ENCODE measurements around the gene MYL2. TPM values are rescaled to one million over a fixed set of nuclear protein-coding genes. Genes with fewer than 3 reads are reported as not detected.
"Not testable (repeated sequence)": the region's sequence is repeated elsewhere in the genome, so short reads cannot be mapped to it uniquely, and the experiment has no call there.

The MYL2 gene
- total RNA-seq (0.42 TPM), polyA plus RNA-seq (5.3 TPM)
- long read RNA-seq, donor 1: 0 reads
- long read RNA-seq, donor 2: 0 reads
- long read RNA-seq, donor 3, partial matches to known transcripts: 0 of 2 reads
- long read RNA-seq, donor 3, other reads (novel, unspliced or antisense): 0 of 2 reads
- long read RNA-seq, donor 4: 0 reads
- long read RNA-seq, donor 5: 0 reads
- long read RNA-seq, donor 6: 0 reads
- long read RNA-seq, donor 7, partial matches to known transcripts: 0 of 4 reads
- long read RNA-seq, donor 7, other reads (novel, unspliced or antisense): 0 of 4 reads
- long read RNA-seq, donor 8, partial matches to known transcripts: 0 of 1 reads
- long read RNA-seq, donor 8, other reads (novel, unspliced or antisense): 0 of 1 reads
- long read RNA-seq, donor 9, partial matches to known transcripts: 0 of 1 reads
- long read RNA-seq, donor 9, other reads (novel, unspliced or antisense): 0 of 1 reads
- long read RNA-seq, donor 10: 0 reads

GRCh38 chr12:110920324-110920910 lies at the start of gene MYL2:
MYL2 (minus strand) TSS chr12:110920579; CDS start chr12:110920529, 50 bp downstream.
- Histone ChIP-seq H3K9me3 (ENCODE audit: control insufficient read depth in 2 of 2, insufficient read depth in 1 of 2, low read length in 1 of 2) (no peaks in the 10 kb centered on the region), H3K27me3 (ENCODE audit: control insufficient read depth in 2 of 2, insufficient read depth in 1 of 2, low read length in 1 of 2) (peaks cover 0 to 13% of the 10 kb centered on the region in 2 donors), H3K27ac (ENCODE audit: low read depth in 1 of 2, low read length in 1 of 2) (no peak within 1 kb of the TSS), H3K4me1 (ENCODE audit: control insufficient read depth in 2 of 2, insufficient read depth in 2 of 2, low read length in 2 of 2) (no peaks in the 10 kb centered on the region), H3K4me3 (ENCODE audit: low read length in 2 of 2) (no peak within 1 kb of the TSS), H3K36me3 (ENCODE audit: control insufficient read depth in 2 of 2, insufficient read depth in 2 of 2, low read length in 1 of 2) (no peaks in the 10 kb centered on the region)
- WGBS: 85% methylated on average over 22 of the region's 22 CpGs
- DNase-seq (ENCODE audit: low read depth in 6 of 9, low spot score in 9 of 9): no peak

GRCh38 chr12:110966081-110966760 lies 45.8 kb upstream of the MYL2 start:
- Histone ChIP-seq H3K36me3 (ENCODE audit: control insufficient read depth in 2 of 2, insufficient read depth in 2 of 2, low read length in 1 of 2) (no peaks in the 10 kb centered on the region), H3K4me3 (ENCODE audit: low read length in 2 of 2) (no peak overlapping the region), H3K27me3 (ENCODE audit: control insufficient read depth in 2 of 2, insufficient read depth in 1 of 2, low read length in 1 of 2) (peaks cover 0 to 4% of the 10 kb centered on the region in 2 donors), H3K9me3 (ENCODE audit: control insufficient read depth in 2 of 2, insufficient read depth in 1 of 2, low read length in 1 of 2) (no peaks in the 10 kb centered on the region), H3K4me1 (ENCODE audit: control insufficient read depth in 2 of 2, insufficient read depth in 2 of 2, low read length in 2 of 2) (no peaks in the 10 kb centered on the region), H3K27ac (ENCODE audit: low read depth in 1 of 2, low read length in 1 of 2) (no peak overlapping the region)
- WGBS: 95% methylated on average over 23 of the region's 23 CpGs
- DNase-seq (ENCODE audit: low read depth in 6 of 9, low spot score in 9 of 9): no peak

GRCh38 chr12:110965574-110965973 lies 45.2 kb upstream of the MYL2 start:
- DNase-seq (ENCODE audit: low read depth in 6 of 9, low spot score in 9 of 9): no peak
- no peaks in the 10 kb centered on the region for H3K36me3 ChIP-seq (ENCODE audit: control insufficient read depth in 2 of 2, insufficient read depth in 2 of 2, low read length in 1 of 2)
- no peaks in the 10 kb centered on the region for H3K4me1 ChIP-seq (ENCODE audit: control insufficient read depth in 2 of 2, insufficient read depth in 2 of 2, low read length in 2 of 2)
- peaks cover 0 to 4% of the 10 kb centered on the region in 2 donors for H3K27me3 ChIP-seq (ENCODE audit: control insufficient read depth in 2 of 2, insufficient read depth in 1 of 2, low read length in 1 of 2)
- no peaks in the 10 kb centered on the region for H3K9me3 ChIP-seq (ENCODE audit: control insufficient read depth in 2 of 2, insufficient read depth in 1 of 2, low read length in 1 of 2)
- H3K4me3 ChIP-seq (ENCODE audit: low read length in 2 of 2): no peak overlapping the region
- WGBS: 78% methylated on average over 12 of the region's 12 CpGs
- H3K27ac ChIP-seq (ENCODE audit: low read depth in 1 of 2, low read length in 1 of 2): no peak overlapping the region

GRCh38 chr12:110960795-110961194 lies 40.4 kb upstream of the MYL2 start:
- Histone ChIP-seq H3K27ac (ENCODE audit: low read depth in 1 of 2, low read length in 1 of 2) (no peak overlapping the region), H3K36me3 (ENCODE audit: control insufficient read depth in 2 of 2, insufficient read depth in 2 of 2, low read length in 1 of 2) (no peaks in the 10 kb centered on the region), H3K9me3 (ENCODE audit: control insufficient read depth in 2 of 2, insufficient read depth in 1 of 2, low read length in 1 of 2) (no peaks in the 10 kb centered on the region), H3K4me1 (ENCODE audit: control insufficient read depth in 2 of 2, insufficient read depth in 2 of 2, low read length in 2 of 2) (no peaks in the 10 kb centered on the region), H3K27me3 (ENCODE audit: control insufficient read depth in 2 of 2, insufficient read depth in 1 of 2, low read length in 1 of 2) (peaks cover 0 to 2% of the 10 kb centered on the region in 2 donors), H3K4me3 (ENCODE audit: low read length in 2 of 2) (no peak overlapping the region)
- 94% methylated on average over 2 of the region's 2 CpGs for WGBS
- no peak for DNase-seq (ENCODE audit: low read depth in 6 of 9, low spot score in 9 of 9)

GRCh38 chr12:110957652-110958051 lies 37.3 kb upstream of the MYL2 start:
- no peaks in the 10 kb centered on the region for H3K36me3 ChIP-seq (ENCODE audit: control insufficient read depth in 2 of 2, insufficient read depth in 2 of 2, low read length in 1 of 2)
- H3K4me3 ChIP-seq (ENCODE audit: low read length in 2 of 2): no peak overlapping the region
- no peak overlapping the region for H3K27ac ChIP-seq (ENCODE audit: low read depth in 1 of 2, low read length in 1 of 2)
- no peaks in the 10 kb centered on the region for H3K4me1 ChIP-seq (ENCODE audit: control insufficient read depth in 2 of 2, insufficient read depth in 2 of 2, low read length in 2 of 2)
- no peaks in the 10 kb centered on the region for H3K9me3 ChIP-seq (ENCODE audit: control insufficient read depth in 2 of 2, insufficient read depth in 1 of 2, low read length in 1 of 2)
- WGBS: 94% methylated on average over 9 of the region's 9 CpGs
- H3K27me3 ChIP-seq (ENCODE audit: control insufficient read depth in 2 of 2, insufficient read depth in 1 of 2, low read length in 1 of 2): peaks cover 0 to 2% of the 10 kb centered on the region in 2 donors
- DNase-seq (ENCODE audit: low read depth in 6 of 9, low spot score in 9 of 9): no peak

GRCh38 chr12:110957159-110957558 lies 36.8 kb upstream of the MYL2 start:
- no peak overlapping the region for H3K4me3 ChIP-seq (ENCODE audit: low read length in 2 of 2)
- H3K36me3 ChIP-seq (ENCODE audit: control insufficient read depth in 2 of 2, insufficient read depth in 2 of 2, low read length in 1 of 2): no peaks in the 10 kb centered on the region
- no peaks in the 10 kb centered on the region for H3K9me3 ChIP-seq (ENCODE audit: control insufficient read depth in 2 of 2, insufficient read depth in 1 of 2, low read length in 1 of 2)
- H3K4me1 ChIP-seq (ENCODE audit: control insufficient read depth in 2 of 2, insufficient read depth in 2 of 2, low read length in 2 of 2): no peaks in the 10 kb centered on the region
- WGBS: 96% methylated on average over 10 of the region's 10 CpGs
- DNase-seq (ENCODE audit: low read depth in 6 of 9, low spot score in 9 of 9): no peak
- H3K27ac ChIP-seq (ENCODE audit: low read depth in 1 of 2, low read length in 1 of 2): no peak overlapping the region
- peaks cover 0 to 2% of the 10 kb centered on the region in 2 donors for H3K27me3 ChIP-seq (ENCODE audit: control insufficient read depth in 2 of 2, insufficient read depth in 1 of 2, low read length in 1 of 2)

- not testable (repeated sequence) for H3K27ac ChIP-seq (ENCODE audit: low read depth in 1 of 2, low read length in 1 of 2); H3K36me3 ChIP-seq (ENCODE audit: control insufficient read depth in 2 of 2, insufficient read depth in 2 of 2, low read length in 1 of 2); DNase-seq (ENCODE audit: low read depth in 6 of 9, low spot score in 9 of 9); H3K4me3 ChIP-seq (ENCODE audit: low read length in 2 of 2); H3K4me1 ChIP-seq (ENCODE audit: control insufficient read depth in 2 of 2, insufficient read depth in 2 of 2, low read length in 2 of 2); H3K27me3 ChIP-seq (ENCODE audit: control insufficient read depth in 2 of 2, insufficient read depth in 1 of 2, low read length in 1 of 2); H3K9me3 ChIP-seq (ENCODE audit: control insufficient read depth in 2 of 2, insufficient read depth in 1 of 2, low read length in 1 of 2)
- 98% methylated on average over 27 of the region's 31 CpGs for WGBS
Observed at GRCh38 chr12:110950867-110951266, 30.5 kb upstream of the MYL2 start.

GRCh38 chr12:110950466-110950865 lies 30.1 kb upstream of the MYL2 start:
- not testable (repeated sequence) for H3K4me3 ChIP-seq (ENCODE audit: low read length in 2 of 2); DNase-seq (ENCODE audit: low read depth in 6 of 9, low spot score in 9 of 9); H3K27ac ChIP-seq (ENCODE audit: low read depth in 1 of 2, low read length in 1 of 2); H3K36me3 ChIP-seq (ENCODE audit: control insufficient read depth in 2 of 2, insufficient read depth in 2 of 2, low read length in 1 of 2); H3K9me3 ChIP-seq (ENCODE audit: control insufficient read depth in 2 of 2, insufficient read depth in 1 of 2, low read length in 1 of 2); H3K4me1 ChIP-seq (ENCODE audit: control insufficient read depth in 2 of 2, insufficient read depth in 2 of 2, low read length in 2 of 2); H3K27me3 ChIP-seq (ENCODE audit: control insufficient read depth in 2 of 2, insufficient read depth in 1 of 2, low read length in 1 of 2)
- 97% methylated on average over 28 of the region's 31 CpGs for WGBS

GRCh38 chr12:110948041-110948440 lies 27.7 kb upstream of the MYL2 start:
- 85% methylated on average over 2 of the region's 2 CpGs for WGBS
- H3K27me3 ChIP-seq (ENCODE audit: control insufficient read depth in 2 of 2, insufficient read depth in 1 of 2, low read length in 1 of 2): no peaks in the 10 kb centered on the region
- H3K27ac ChIP-seq (ENCODE audit: low read depth in 1 of 2, low read length in 1 of 2): no peak overlapping the region
- peaks cover 0 to 4% of the 10 kb centered on the region in 2 donors for H3K9me3 ChIP-seq (ENCODE audit: control insufficient read depth in 2 of 2, insufficient read depth in 1 of 2, low read length in 1 of 2)
- DNase-seq (ENCODE audit: low read depth in 6 of 9, low spot score in 9 of 9): no peak
- H3K4me3 ChIP-seq (ENCODE audit: low read length in 2 of 2): no peak overlapping the region
- no peaks in the 10 kb centered on the region for H3K4me1 ChIP-seq (ENCODE audit: control insufficient read depth in 2 of 2, insufficient read depth in 2 of 2, low read length in 2 of 2)
- H3K36me3 ChIP-seq (ENCODE audit: control insufficient read depth in 2 of 2, insufficient read depth in 2 of 2, low read length in 1 of 2): no peaks in the 10 kb centered on the region
